NCI-H1417 treated with DMSO at 0.1 percent for 48 hours (cell line): ENCODE data around the gene ID2.
A peak's percentile ranks its signal among the peaks of the same experiment; 100 is the strongest.

Experiments used
- DNase-seq: peaks from one replicate; lab custom pipeline; 2025; lab: John Stamatoyannopoulos, UW

ID2 gene

GRCh38 chr2:8669157-8669817, 12.6 kb upstream of the ID2 start:
- no peak for DNase-seq

GRCh38 chr2:8670580-8670979, 11.3 kb upstream of the ID2 start:
- DNase-seq = no peak

- no peak for DNase-seq
Measured at GRCh38 chr2:8671176-8671575, 10.7 kb upstream of the ID2 start.

GRCh38 chr2:8671802-8672201, 10.1 kb upstream of the ID2 start:
- no peak for DNase-seq

- DNase-seq = no peak
Measured at GRCh38 chr2:8672940-8673339, 8.9 kb upstream of the ID2 start.

- no peak for DNase-seq
Measured at GRCh38 chr2:8673381-8673780, 8.5 kb upstream of the ID2 start.

- no peak for DNase-seq
Measured at GRCh38 chr2:8674420-8675009, 7.3 kb upstream of the ID2 start.

- DNase-seq = no peak
Measured at GRCh38 chr2:8675543-8675942, 6.3 kb upstream of the ID2 start.

- DNase-seq = no peak
Measured at GRCh38 chr2:8676191-8676920, 5.5 kb upstream of the ID2 start.

- DNase-seq = peak; percentile 31
Measured at GRCh38 chr2:8676921-8677645, 4.8 kb upstream of the ID2 start.

- peak; percentile 69 for DNase-seq
Measured at GRCh38 chr2:8677646-8678592, 3.9 kb upstream of the ID2 start.

GRCh38 chr2:8678731-8679566, 2.9 kb upstream of the ID2 start:
- peak; percentile 88 for DNase-seq

- DNase-seq = no peak
Measured at GRCh38 chr2:8679567-8679826, 2.4 kb upstream of the ID2 start.

GRCh38 chr2:8679827-8680731, 1.8 kb upstream of the ID2 start:
- DNase-seq = peak; percentile 65

GRCh38 chr2:8680822-8681760, 765 bp upstream of the ID2 start:
- DNase-seq = peak; percentile 78

GRCh38 chr2:8682719-8683667, 1.1 kb downstream of the ID2 start:
- DNase-seq = no peak

GRCh38 chr2:8684540-8684877, 2.7 kb downstream of the ID2 start:
- DNase-seq = no peak
